Measurements from ENCODE around the gene POFUT2. TPM values are rescaled to one million over a fixed set of nuclear protein-coding genes. Genes with fewer than 3 reads are reported as not detected.

The POFUT2 gene
- total RNA-seq, 2 experiments from 2014 or later, result 11.7 to 12.4 TPM

GRCh38 chr21:45235488-45235887, 52.2 kb downstream of the POFUT2 start:
- Mint-ChIP-seq H3K36me3 (ENCODE audit: low read depth) (no peaks in the 10 kb centered on the region), H3K9me3 (no peaks in the 10 kb centered on the region), H3K4me3 (no peak overlapping the region), H3K27me3 (peaks cover 15% of the 10 kb centered on the region), H3K4me1 (ENCODE audit: low read depth) (no peaks in the 10 kb centered on the region), H3K27ac (no peak overlapping the region)
- intact Hi-C loops (cut with micrococcal nuclease), result no loop called here
- no peak for TF ChIP-seq CTCF (IDR thresholded peaks at IDR 0.05)
- POLR2A ChIA-PET, result no interaction called here
- no peak for DNase-seq
- CTCF ChIA-PET, result interaction anchor here (1.6 kb wide), 1 partner anchor 95 kb away, joined by 3 read pairs; no protein-coding TSS in a partner anchor
- no peak for ATAC-seq

- DNase-seq (no peak), ATAC-seq (no peak)
- ChIA-PET POLR2A (no interaction called here), CTCF (interaction anchor here (0.9 to 1.6 kb wide), 2 partner anchors 95 to 97 kb away, joined by 3 read pairs; no protein-coding TSS in a partner anchor)
- Mint-ChIP-seq H3K4me1 (ENCODE audit: low read depth) (no peaks in the 10 kb centered on the region), H3K36me3 (ENCODE audit: low read depth) (no peaks in the 10 kb centered on the region), H3K4me3 (no peak overlapping the region), H3K27me3 (peaks cover 15% of the 10 kb centered on the region), H3K27ac (no peak overlapping the region), H3K9me3 (no peaks in the 10 kb centered on the region)
- intact Hi-C loops (cut with micrococcal nuclease), result no loop called here
- TF ChIP-seq CTCF (IDR thresholded peaks at IDR 0.05), result no peak
These were observed 52.7 kb downstream of the POFUT2 start for GRCh38 chr21:45234965-45235364.

GRCh38 chr21:45234127-45234526, 53.6 kb downstream of the POFUT2 start:
- Mint-ChIP-seq H3K27ac (no peak overlapping the region), H3K36me3 (ENCODE audit: low read depth) (no peaks in the 10 kb centered on the region), H3K4me3 (peak overlapping the region; percentile 31), H3K9me3 (no peaks in the 10 kb centered on the region), H3K4me1 (ENCODE audit: low read depth) (no peaks in the 10 kb centered on the region), H3K27me3 (peaks cover 15% of the 10 kb centered on the region)
- TF ChIP-seq CTCF (IDR thresholded peaks at IDR 0.05), result no peak
- no peak for DNase-seq
- ATAC-seq, result no peak
- POLR2A ChIA-PET, result no interaction called here
- intact Hi-C loops (cut with micrococcal nuclease), result no loop called here
- CTCF ChIA-PET, result interaction anchor here (0.8 to 2.1 kb wide), 5 partner anchors 14 to 96 kb away, joined by 3 to 4 read pairs (median 3); no protein-coding TSS in a partner anchor

- no peaks in the 10 kb centered on the region for H3K9me3 Mint-ChIP-seq
- DNase-seq (no peak), ATAC-seq (no peak)
- CTCF ChIA-PET, result interaction anchor here (0.9 kb wide), 1 partner anchor 94 kb away, joined by 4 read pairs; no protein-coding TSS in a partner anchor
- H3K4me3 Mint-ChIP-seq, result no peak overlapping the region
- peaks cover 24% of the 10 kb centered on the region for H3K4me1 Mint-ChIP-seq (ENCODE audit: low read depth)
- H3K27ac Mint-ChIP-seq, result no peak overlapping the region
- intact Hi-C loops (cut with micrococcal nuclease), result no loop called here
- H3K36me3 Mint-ChIP-seq (ENCODE audit: low read depth), result no peaks in the 10 kb centered on the region
- peaks cover 7% of the 10 kb centered on the region for H3K27me3 Mint-ChIP-seq
- POLR2A ChIA-PET, result interaction anchor here (0.7 kb wide), 1 partner anchor 32 kb away, joined by 3 read pairs; no protein-coding TSS in a partner anchor
- no peak for TF ChIP-seq CTCF (IDR thresholded peaks at IDR 0.05)
These were observed 56.0 kb downstream of the POFUT2 start for GRCh38 chr21:45231705-45232104.

- no peaks in the 10 kb centered on the region for H3K27me3 Mint-ChIP-seq
- POLR2A ChIA-PET, result interaction anchor here (0.9 kb wide), 1 partner anchor 93 kb away, joined by 5 read pairs; no protein-coding TSS in a partner anchor
- peaks cover 41% of the 10 kb centered on the region for H3K4me1 Mint-ChIP-seq (ENCODE audit: low read depth)
- CTCF ChIA-PET, result interaction anchor here (0.8 to 3.5 kb wide), 5 partner anchors 39 to 91 kb away, joined by 3 to 12 read pairs (median 3); no protein-coding TSS in a partner anchor
- DNase-seq (no peak), ATAC-seq (no peak)
- H3K9me3 Mint-ChIP-seq, result no peaks in the 10 kb centered on the region
- H3K4me3 Mint-ChIP-seq, result no peak overlapping the region
- intact Hi-C loops (cut with micrococcal nuclease), result no loop called here
- no peaks in the 10 kb centered on the region for H3K36me3 Mint-ChIP-seq (ENCODE audit: low read depth)
- no peak overlapping the region for H3K27ac Mint-ChIP-seq
- TF ChIP-seq CTCF (IDR thresholded peaks at IDR 0.05), result no peak
These were observed 58.9 kb downstream of the POFUT2 start for GRCh38 chr21:45228656-45229240.
